ENCODE measurements around the gene SMC2.

Gene SMC2

GRCh38 chr9:104093647-104094533 lies at the start of gene SMC2:
TSS of gene SMC2 (plus strand) at chr9:104094309. CDS start at chr9:104095385, 1,076 bp downstream.
- DNase-seq = peak; percentile 95

GRCh38 chr9:104068546-104068945 lies 25.6 kb upstream of the SMC2 start:
- no peak for DNase-seq

- no peak for DNase-seq
Measured at GRCh38 chr9:104069288-104069687, 24.8 kb upstream of the SMC2 start.

- no peak for DNase-seq
Measured at GRCh38 chr9:104071589-104071988, 22.5 kb upstream of the SMC2 start.

- DNase-seq = no peak
Measured at GRCh38 chr9:104073098-104073769, 20.9 kb upstream of the SMC2 start.

GRCh38 chr9:104073770-104074133 lies 20.4 kb upstream of the SMC2 start:
- DNase-seq = no peak

- DNase-seq = no peak
Measured at GRCh38 chr9:104074876-104075275, 19.2 kb upstream of the SMC2 start.

- DNase-seq = no peak
Measured at GRCh38 chr9:104075801-104076753, 18.0 kb upstream of the SMC2 start.

- DNase-seq = no peak
Measured at GRCh38 chr9:104078596-104078995, 15.5 kb upstream of the SMC2 start.

- no peak for DNase-seq
Measured at GRCh38 chr9:104080983-104081382, 13.1 kb upstream of the SMC2 start.

- no peak for DNase-seq
Measured at GRCh38 chr9:104082168-104082567, 11.9 kb upstream of the SMC2 start.

GRCh38 chr9:104085525-104085924 lies 8.6 kb upstream of the SMC2 start:
- no peak for DNase-seq

GRCh38 chr9:104087894-104088293 lies 6.2 kb upstream of the SMC2 start:
- DNase-seq = no peak

GRCh38 chr9:104088416-104088815 lies 5.7 kb upstream of the SMC2 start:
- no peak for DNase-seq

- DNase-seq = peak; percentile 71
Measured at GRCh38 chr9:104090578-104090977, 3.5 kb upstream of the SMC2 start.

GRCh38 chr9:104091116-104091515 lies 3.0 kb upstream of the SMC2 start:
- peak; percentile 73 for DNase-seq

GRCh38 chr9:104091708-104092107 lies 2.4 kb upstream of the SMC2 start:
- peak; percentile 81 for DNase-seq

GRCh38 chr9:104092192-104092591 lies 1.9 kb upstream of the SMC2 start:
- no peak for DNase-seq

GRCh38 chr9:104092875-104093600 lies 1.1 kb upstream of the SMC2 start:
- peak; percentile 54 for DNase-seq

GRCh38 chr9:104094534-104095015 lies 466 bp downstream of the SMC2 start:
- peak; percentile 76 for DNase-seq

GRCh38 chr9:104099630-104100029 lies 5.5 kb downstream of the SMC2 start:
- no peak for DNase-seq

GRCh38 chr9:104104360-104104759 lies 10.3 kb downstream of the SMC2 start:
- no peak for DNase-seq

Data from NCI-H748 treated with DMSO at 0.1 percent for 48 hours (cell line).